Mesenchymal stem cell (in vitro differentiated cells and primary cell): Measurements from ENCODE around the gene OR2A7.
"Not testable (repeated sequence)": the region's sequence is repeated elsewhere in the genome, so short reads cannot be mapped to it uniquely, and the experiment has no call there.

ENCODE experiments used
- DNase-seq: peaks from one replicate; pipeline ENCODE4 v3.0.0-alpha.2; 2013
- H2AFZ ChIP-seq: one replicate; pipeline ENCODE4 v1.6.1; 2013; ENCODE audit warnings: low read depth, mild to moderate bottlenecking, control low read depth, inconsistent platforms, low read length, moderate library complexity
- H2AK5ac ChIP-seq: 2 replicates; pipeline ENCODE4 v1.6.1; 2013; ENCODE audit warnings: low read length, moderate library complexity, mild to moderate bottlenecking, inconsistent platforms; ENCODE audit not compliant: severe bottlenecking
- H2BK120ac ChIP-seq: one replicate; pipeline ENCODE4 v1.6.1; 2013; ENCODE audit warnings: low read depth, mild to moderate bottlenecking, inconsistent platforms, low read length, moderate library complexity
- H2BK12ac ChIP-seq, 2 experiments: one replicate each; pipeline ENCODE4 v1.6.1; 2013; ENCODE audit warnings: inconsistent platforms in 2 of 2, low read length in 2 of 2, mild to moderate bottlenecking in 2 of 2, moderate library complexity in 2 of 2, control low read depth in 1 of 2
- H2BK15ac ChIP-seq: one replicate; pipeline ENCODE4 v1.6.1; 2013; ENCODE audit warnings: mild to moderate bottlenecking, low read depth, inconsistent platforms; ENCODE audit not compliant: poor library complexity, severe bottlenecking
- H2BK5ac ChIP-seq: 2 replicates; pipeline ENCODE4 v1.6.1; 2013; ENCODE audit warnings: low read depth, mild to moderate bottlenecking, low read length, control low read depth, inconsistent platforms; ENCODE audit not compliant: poor library complexity, severe bottlenecking
- H3K14ac ChIP-seq, 2 experiments: one replicate each; pipeline ENCODE4 v1.6.1; 2013; ENCODE audit warnings: inconsistent platforms in 2 of 2, low read length in 2 of 2, control low read depth in 1 of 2, mild to moderate bottlenecking in 1 of 2, moderate library complexity in 1 of 2
- H3K18ac ChIP-seq, 2 experiments: one replicate each; pipeline ENCODE4 v1.6.1; 2013; ENCODE audit warnings: inconsistent platforms in 2 of 2, low read length in 2 of 2, control low read depth in 1 of 2, low read depth in 1 of 2, mild to moderate bottlenecking in 1 of 2
- H3K23ac ChIP-seq, 2 experiments: one replicate each; pipeline ENCODE4 v1.6.1; 2013; ENCODE audit warnings: inconsistent platforms in 2 of 2, low read length in 2 of 2, mild to moderate bottlenecking in 2 of 2, moderate library complexity in 2 of 2, control low read depth in 1 of 2
- H3K27ac ChIP-seq: 2 replicates; pipeline ENCODE4 v1.5.1; 2013; ENCODE audit warnings: mild to moderate bottlenecking, moderate library complexity, low read length, control low read depth, inconsistent platforms; ENCODE audit not compliant: poor library complexity, severe bottlenecking
- H3K27me3 ChIP-seq, 2 experiments: 2 replicates each; pipeline versions ENCODE4 v1.6.1 to v1.7.0; 2013; ENCODE audit warnings: low read length in 2 of 2, mild to moderate bottlenecking in 2 of 2, moderate library complexity in 2 of 2, control low read depth in 1 of 2, inconsistent platforms in 1 of 2; ENCODE audit not compliant: control insufficient read depth in 1 of 2, insufficient read depth in 1 of 2
- H3K36me3 ChIP-seq, 2 experiments: 2 replicates each; pipeline versions ENCODE4 v1.6.1 to v1.7.0; 2013; ENCODE audit warnings: low read length in 2 of 2, control low read depth in 1 of 2, inconsistent platforms in 1 of 2, low read depth in 1 of 2, mild to moderate bottlenecking in 1 of 2; ENCODE audit not compliant: insufficient read depth in 2 of 2, control insufficient read depth in 1 of 2
- H3K4ac ChIP-seq, 2 experiments: one replicate each; pipeline ENCODE4 v1.6.1; 2013; ENCODE audit warnings: inconsistent platforms in 2 of 2, low read length in 2 of 2, mild to moderate bottlenecking in 2 of 2, moderate library complexity in 2 of 2, control low read depth in 1 of 2, low read depth in 1 of 2
- H3K4me1 ChIP-seq: 2 replicates; pipeline ENCODE4 v1.6.1; 2013; ENCODE audit warnings: low read depth, low read length, control low read depth; ENCODE audit not compliant: control insufficient read depth, insufficient read depth
- H3K4me2 ChIP-seq: 2 replicates; pipeline ENCODE4 v1.6.1; 2013; ENCODE audit warnings: low read length, mild to moderate bottlenecking, inconsistent platforms; ENCODE audit not compliant: poor library complexity, severe bottlenecking
- H3K4me3 ChIP-seq, 2 experiments: 2 replicates each; pipeline versions ENCODE4 v1.5.1 to v1.7.0; 2013; ENCODE audit warnings: low read length in 2 of 2, mild to moderate bottlenecking in 2 of 2, control low read depth in 1 of 2, low read depth in 1 of 2; ENCODE audit not compliant: insufficient read depth in 1 of 2
- H3K79me1 ChIP-seq: replicated peaks from 2 replicates; pipeline ENCODE4 v1.6.1; 2013; ENCODE audit warnings: mild to moderate bottlenecking, control low read depth, low read length, inconsistent platforms; ENCODE audit not compliant: poor library complexity, severe bottlenecking
- H3K9ac ChIP-seq: 2 replicates; pipeline ENCODE4 v1.7.0; 2013; ENCODE audit warnings: mild to moderate bottlenecking, low read length, moderate library complexity
- H3K9me3 ChIP-seq: 2 replicates; pipeline ENCODE4 v1.7.0; 2013; ENCODE audit warnings: mild to moderate bottlenecking, low read length; ENCODE audit not compliant: control insufficient read depth
- H4K8ac ChIP-seq: one replicate; pipeline ENCODE4 v1.6.1; 2013; ENCODE audit warnings: inconsistent platforms, mild to moderate bottlenecking, low read length, moderate library complexity
- H4K91ac ChIP-seq: one replicate; pipeline ENCODE4 v1.6.1; 2013; ENCODE audit warnings: mild to moderate bottlenecking, low read length, inconsistent platforms
- WGBS: methylation state at CpG from one replicate; pipeline ENCODE4 v1.1.7; 2013; ENCODE audit warnings: mixed read lengths; 5-methylcytosine and 5-hydroxymethylcytosine counted together

OR2A7 gene

GRCh38 chr7:144282490-144282889, 17.9 kb upstream of the OR2A7 start:
- not testable (repeated sequence) for H2BK12ac ChIP-seq, H3K9me3 ChIP-seq, H2AK5ac ChIP-seq, H3K4ac ChIP-seq, H4K91ac ChIP-seq, H4K8ac ChIP-seq, H3K4me3 ChIP-seq, H3K9ac ChIP-seq, H3K4me2 ChIP-seq, H3K18ac ChIP-seq, H2AFZ ChIP-seq, H3K27ac ChIP-seq, H2BK15ac ChIP-seq, H2BK120ac ChIP-seq, H3K27me3 ChIP-seq, H3K14ac ChIP-seq, H2BK5ac ChIP-seq, H3K36me3 ChIP-seq, H3K23ac ChIP-seq, H3K4me1 ChIP-seq, H3K79me1 ChIP-seq, DNase-seq
- whole genome bisulfite sequencing: no CpG with 5 or more reads among the region's 4 CpGs

DNA sequence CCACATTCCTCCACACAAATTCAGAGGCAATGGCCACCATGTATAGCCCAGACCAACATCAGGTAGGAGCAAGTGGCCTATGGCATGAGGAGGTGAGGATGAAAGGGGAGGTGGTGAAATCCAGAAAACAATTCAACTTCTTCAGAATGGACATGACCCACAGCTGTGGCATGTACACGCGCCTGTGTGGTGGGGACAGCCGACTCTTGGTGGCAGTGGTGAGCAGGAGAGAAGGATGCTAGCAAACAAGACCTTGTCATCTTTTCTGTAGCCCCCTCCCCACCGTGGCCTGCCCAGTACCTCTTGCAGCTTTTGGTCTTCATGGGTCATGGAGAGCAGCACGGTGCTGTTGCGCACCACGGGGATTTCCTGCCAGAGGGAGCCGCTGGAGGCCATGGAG, 17.4 kb upstream of the OR2A7 start:
- not testable (repeated sequence) for H3K23ac ChIP-seq, H3K4me2 ChIP-seq, H2BK120ac ChIP-seq, H4K91ac ChIP-seq, H3K4me3 ChIP-seq, H2AK5ac ChIP-seq, H3K4me1 ChIP-seq, H3K79me1 ChIP-seq, H2BK15ac ChIP-seq, H3K27me3 ChIP-seq, H3K36me3 ChIP-seq, DNase-seq, H3K9ac ChIP-seq, H3K4ac ChIP-seq, H4K8ac ChIP-seq, H2BK12ac ChIP-seq, H3K9me3 ChIP-seq, H3K14ac ChIP-seq, H2AFZ ChIP-seq, H3K27ac ChIP-seq, H2BK5ac ChIP-seq, H3K18ac ChIP-seq
- WGBS: no CpG with 5 or more reads among the region's 8 CpGs

DNA sequence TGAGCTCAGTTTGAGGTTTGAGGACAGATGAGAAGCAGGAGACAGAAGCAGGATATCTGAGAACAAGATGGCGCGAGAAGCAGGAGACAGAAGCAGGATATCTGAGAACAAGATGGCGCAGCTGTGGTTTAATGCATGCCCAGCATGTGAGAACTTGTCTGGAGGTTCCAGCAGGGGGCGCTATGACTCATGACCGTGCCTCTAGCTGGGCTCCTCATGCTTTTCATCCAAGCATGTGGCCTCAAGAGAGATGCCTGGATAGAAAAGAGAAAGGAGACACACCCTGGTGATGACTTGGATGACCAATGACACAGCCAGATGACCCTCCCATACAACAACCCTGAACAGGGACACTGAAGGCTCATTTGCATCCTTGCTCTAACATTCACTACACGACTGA, 15.4 kb upstream of the OR2A7 start:
- H4K91ac ChIP-seq, H2BK15ac ChIP-seq, H3K4me3 ChIP-seq, H3K4me1 ChIP-seq, H3K18ac ChIP-seq, H3K27ac ChIP-seq, H3K79me1 ChIP-seq, H3K36me3 ChIP-seq, H3K14ac ChIP-seq, H2BK5ac ChIP-seq, H3K23ac ChIP-seq, H2AK5ac ChIP-seq, H2BK120ac ChIP-seq, H3K9ac ChIP-seq, DNase-seq, H3K27me3 ChIP-seq, H4K8ac ChIP-seq, H3K4me2 ChIP-seq, H3K4ac ChIP-seq, H3K9me3 ChIP-seq, H2AFZ ChIP-seq, H2BK12ac ChIP-seq: not testable (repeated sequence)
- WGBS: no CpG with 5 or more reads among the region's 6 CpGs

DNA sequence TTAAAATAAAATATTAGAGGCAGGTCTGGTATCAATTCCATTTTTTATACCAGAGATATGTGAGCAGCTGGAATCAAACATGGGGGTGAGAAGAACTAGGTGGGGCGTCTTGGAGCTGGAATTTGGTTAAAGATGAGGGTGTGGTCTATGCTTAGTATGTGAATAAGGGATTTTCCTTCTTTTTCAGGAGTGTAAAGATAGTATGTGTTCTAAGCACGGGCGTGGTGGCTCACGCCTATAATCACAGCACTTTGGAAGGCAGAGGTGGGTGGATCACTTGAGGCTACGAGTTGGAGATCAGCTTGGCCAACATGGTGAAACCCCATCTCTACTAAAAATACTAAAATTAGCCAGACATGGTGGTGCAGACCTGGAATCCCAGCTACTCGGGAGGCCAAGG, 10.7 kb upstream of the OR2A7 start:
- H3K4me1 ChIP-seq, H4K8ac ChIP-seq, H2AFZ ChIP-seq, H3K36me3 ChIP-seq, H4K91ac ChIP-seq, H2AK5ac ChIP-seq, H3K4me3 ChIP-seq, H3K79me1 ChIP-seq, H3K4me2 ChIP-seq, DNase-seq, H3K23ac ChIP-seq, H2BK120ac ChIP-seq, H3K14ac ChIP-seq, H3K27ac ChIP-seq, H3K4ac ChIP-seq, H3K27me3 ChIP-seq, H3K9ac ChIP-seq, H3K18ac ChIP-seq, H2BK5ac ChIP-seq, H2BK15ac ChIP-seq, H3K9me3 ChIP-seq, H2BK12ac ChIP-seq: not testable (repeated sequence)
- no CpG with 5 or more reads among the region's 6 CpGs for WGBS
